Measurements from ENCODE around the gene NPAS2. TPM values are rescaled to one million over a fixed set of nuclear protein-coding genes. Genes with fewer than 3 reads are reported as not detected.

The NPAS2 gene
- total RNA-seq, 1 experiment from 2014 or later, result 0.16 TPM

- DNase-seq, result no peak
- H3K27me3 ChIP-seq, result no peaks in the 10 kb centered on the region
- H3K36me3 ChIP-seq, result no peaks in the 10 kb centered on the region
- H3K4me3 ChIP-seq, result no peak overlapping the region
- no peaks in the 10 kb centered on the region for H3K9me3 ChIP-seq
These were observed 150.1 kb downstream of the NPAS2 start for GRCh38 chr2:100969998-100970397.

DNA sequence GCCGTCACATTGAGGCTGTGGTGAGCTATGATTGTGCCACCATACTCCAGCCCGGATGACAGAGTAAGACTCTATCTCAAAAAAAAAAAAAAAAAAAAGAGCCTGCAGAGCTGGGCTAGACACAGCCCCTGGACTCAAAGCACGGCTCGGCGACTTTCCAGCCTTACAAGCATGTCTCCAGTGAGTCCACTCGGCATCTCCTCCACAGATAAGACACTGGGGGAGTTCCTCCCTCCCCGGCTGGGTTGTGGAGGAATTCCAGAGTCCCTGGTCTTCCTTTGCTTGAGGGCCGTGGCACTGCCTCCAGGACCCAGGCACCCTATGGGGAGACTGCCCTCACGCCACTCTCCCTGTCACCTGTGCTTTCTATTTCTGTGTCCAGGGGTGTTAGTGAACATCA is 151.3 kb downstream of the NPAS2 start:
- no peaks in the 10 kb centered on the region for H3K9me3 ChIP-seq
- H3K4me3 ChIP-seq, result no peak overlapping the region
- DNase-seq, result no peak
- no peaks in the 10 kb centered on the region for H3K36me3 ChIP-seq
- no peaks in the 10 kb centered on the region for H3K27me3 ChIP-seq

GRCh38 chr2:100972452-100972851 is 152.5 kb downstream of the NPAS2 start:
- H3K36me3 ChIP-seq, result no peaks in the 10 kb centered on the region
- no peaks in the 10 kb centered on the region for H3K9me3 ChIP-seq
- H3K27me3 ChIP-seq, result no peaks in the 10 kb centered on the region
- DNase-seq, result no peak
- no peak overlapping the region for H3K4me3 ChIP-seq

- no peaks in the 10 kb centered on the region for H3K36me3 ChIP-seq
- no peak for DNase-seq
- no peaks in the 10 kb centered on the region for H3K9me3 ChIP-seq
- no peak overlapping the region for H3K4me3 ChIP-seq
- H3K27me3 ChIP-seq, result no peaks in the 10 kb centered on the region
These were observed 155.0 kb downstream of the NPAS2 start for GRCh38 chr2:100974712-100975520.

DNA sequence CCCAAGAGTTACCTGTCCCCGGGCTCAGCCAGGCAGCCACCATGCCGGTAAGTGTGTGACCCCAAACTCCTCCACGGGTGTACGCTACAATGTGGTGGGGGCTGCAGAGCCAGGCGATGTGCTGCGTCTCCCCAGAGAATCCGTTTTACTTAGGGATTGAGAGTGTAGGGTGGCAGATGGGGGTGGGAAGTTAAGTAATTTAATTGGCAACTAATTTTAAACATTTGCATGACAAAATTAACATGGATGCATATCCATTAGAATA is 155.5 kb downstream of the NPAS2 start:
- H3K36me3 ChIP-seq, result no peaks in the 10 kb centered on the region
- no peak for DNase-seq
- H3K4me3 ChIP-seq, result no peak overlapping the region
- H3K27me3 ChIP-seq, result no peaks in the 10 kb centered on the region
- H3K9me3 ChIP-seq, result no peaks in the 10 kb centered on the region

GRCh38 chr2:100976061-100976460 is 156.1 kb downstream of the NPAS2 start:
- no peaks in the 10 kb centered on the region for H3K36me3 ChIP-seq
- H3K4me3 ChIP-seq, result no peak overlapping the region
- no peaks in the 10 kb centered on the region for H3K9me3 ChIP-seq
- H3K27me3 ChIP-seq, result no peaks in the 10 kb centered on the region
- no peak for DNase-seq

- DNase-seq, result peak; percentile 53
- Histone ChIP-seq H3K4me3 (no peak overlapping the region), H3K27me3 (no peaks in the 10 kb centered on the region), H3K9me3 (no peaks in the 10 kb centered on the region), H3K36me3 (no peaks in the 10 kb centered on the region)
These were observed 156.9 kb downstream of the NPAS2 start for GRCh38 chr2:100976645-100977391.

GRCh38 chr2:100977511-100977910 is 157.6 kb downstream of the NPAS2 start:
- no peak for DNase-seq
- Histone ChIP-seq H3K27me3 (no peaks in the 10 kb centered on the region), H3K36me3 (no peaks in the 10 kb centered on the region), H3K9me3 (no peaks in the 10 kb centered on the region), H3K4me3 (no peak overlapping the region)

GRCh38 chr2:100978582-100979191 is 158.7 kb downstream of the NPAS2 start:
- H3K4me3 ChIP-seq, result no peak overlapping the region

DNA sequence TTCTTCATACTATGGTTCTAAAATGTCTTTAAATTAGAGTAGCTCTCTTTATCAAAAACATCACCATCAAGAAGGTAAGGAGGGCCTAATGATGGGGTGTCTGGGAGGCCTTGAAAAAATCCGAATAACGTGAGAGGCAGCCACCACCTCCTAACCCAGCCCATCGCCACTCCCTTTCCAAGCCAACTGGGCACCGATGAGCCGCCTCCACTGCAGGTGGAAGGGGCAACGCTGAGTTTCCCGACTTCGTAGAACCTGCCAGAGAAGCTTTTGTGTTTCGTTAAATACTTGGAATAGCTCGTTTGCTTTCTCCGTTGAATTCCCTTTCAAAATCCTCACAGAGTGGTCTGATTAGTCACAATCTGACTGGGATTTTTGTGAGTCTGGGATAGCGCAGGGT is 160.1 kb downstream of the NPAS2 start:
- DNase-seq, result no peak
- Histone ChIP-seq H3K9me3 (no peaks in the 10 kb centered on the region), H3K36me3 (no peaks in the 10 kb centered on the region), H3K4me3 (no peak overlapping the region), H3K27me3 (no peaks in the 10 kb centered on the region)

More at GRCh38 chr2:100978582-100979191, 158.7 kb downstream of the NPAS2 start:
- H3K36me3 ChIP-seq, result no peaks in the 10 kb centered on the region
- no peaks in the 10 kb centered on the region for H3K27me3 ChIP-seq
- no peaks in the 10 kb centered on the region for H3K9me3 ChIP-seq
- DNase-seq, result peak; percentile 84

GRCh38 chr2:100981011-100981410 is 161.1 kb downstream of the NPAS2 start:
- H3K36me3 ChIP-seq, result no peaks in the 10 kb centered on the region
- H3K4me3 ChIP-seq, result no peak overlapping the region
- H3K9me3 ChIP-seq, result no peaks in the 10 kb centered on the region
- DNase-seq, result no peak
- no peaks in the 10 kb centered on the region for H3K27me3 ChIP-seq

DNA sequence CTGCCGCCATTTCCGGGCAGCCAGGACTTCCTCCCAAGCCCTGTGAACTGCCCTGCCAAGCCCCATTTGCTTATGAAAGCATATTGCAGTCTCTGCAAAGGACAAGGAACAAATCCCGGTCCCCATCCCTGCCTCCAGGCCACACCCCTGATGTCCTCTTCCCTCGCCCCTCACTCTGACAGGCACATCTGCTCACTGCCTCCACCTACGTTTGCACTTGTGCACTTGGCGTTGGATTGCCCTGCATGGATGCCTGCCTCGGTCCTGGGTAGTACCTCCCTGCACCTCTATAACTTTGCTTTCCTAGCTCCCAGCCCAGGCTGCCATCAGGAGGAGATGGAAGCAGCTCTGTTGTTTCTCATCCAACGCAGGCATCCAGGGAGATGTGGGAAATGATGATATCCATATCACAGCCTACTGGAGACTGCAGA is 162.5 kb downstream of the NPAS2 start:
- H3K36me3 ChIP-seq, result no peaks in the 10 kb centered on the region
- DNase-seq, result no peak
- no peaks in the 10 kb centered on the region for H3K9me3 ChIP-seq
- no peaks in the 10 kb centered on the region for H3K27me3 ChIP-seq
- H3K4me3 ChIP-seq, result no peak overlapping the region

- no peak for DNase-seq
- Histone ChIP-seq H3K4me3 (no peak overlapping the region), H3K9me3 (no peaks in the 10 kb centered on the region), H3K36me3 (no peaks in the 10 kb centered on the region), H3K27me3 (no peaks in the 10 kb centered on the region)
These were observed 163.3 kb downstream of the NPAS2 start for GRCh38 chr2:100983201-100983600.

DNA sequence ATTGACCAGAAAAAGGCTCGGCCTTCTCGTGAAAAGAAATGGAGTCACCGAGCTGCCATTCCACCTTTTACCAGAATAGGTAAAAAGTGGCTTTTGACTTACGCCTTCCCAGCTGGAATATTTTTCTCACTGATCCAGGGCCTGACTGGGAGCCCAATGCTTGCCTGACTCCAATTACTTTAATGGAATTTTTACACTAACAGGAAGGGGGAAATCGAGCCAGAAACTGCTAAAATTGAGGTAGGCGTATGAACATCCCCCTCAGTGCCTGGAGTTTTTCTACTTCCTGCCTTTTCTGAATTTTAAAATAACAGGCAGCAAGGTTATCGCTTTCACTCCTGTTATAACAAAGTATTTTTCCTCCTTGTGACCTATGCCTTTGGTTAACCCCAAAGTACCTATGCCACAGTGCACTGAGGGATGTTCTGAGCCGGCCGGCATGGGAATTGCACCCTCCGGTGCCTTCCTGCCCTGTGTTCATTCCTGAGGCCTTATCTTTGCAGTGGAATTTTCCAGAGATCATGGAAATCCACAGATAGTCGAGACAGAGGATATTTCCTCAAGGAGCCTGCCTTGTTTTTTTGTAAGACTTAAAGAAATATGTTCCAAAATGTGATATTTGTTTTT is 163.9 kb downstream of the NPAS2 start:
- Histone ChIP-seq H3K36me3 (no peaks in the 10 kb centered on the region), H3K27me3 (no peaks in the 10 kb centered on the region), H3K9me3 (no peaks in the 10 kb centered on the region), H3K4me3 (no peak overlapping the region)
- DNase-seq, result no peak

GRCh38 chr2:100984892-100985307 is 165.0 kb downstream of the NPAS2 start:
- H3K36me3 ChIP-seq, result no peaks in the 10 kb centered on the region
- no peaks in the 10 kb centered on the region for H3K9me3 ChIP-seq
- no peaks in the 10 kb centered on the region for H3K27me3 ChIP-seq
- DNase-seq, result peak; percentile 53
- H3K4me3 ChIP-seq, result no peak overlapping the region

GRCh38 chr2:100986157-100986556 is 166.2 kb downstream of the NPAS2 start:
- DNase-seq, result no peak
- Histone ChIP-seq H3K36me3 (no peaks in the 10 kb centered on the region), H3K9me3 (no peaks in the 10 kb centered on the region), H3K27me3 (no peaks in the 10 kb centered on the region), H3K4me3 (no peak overlapping the region)

DNA sequence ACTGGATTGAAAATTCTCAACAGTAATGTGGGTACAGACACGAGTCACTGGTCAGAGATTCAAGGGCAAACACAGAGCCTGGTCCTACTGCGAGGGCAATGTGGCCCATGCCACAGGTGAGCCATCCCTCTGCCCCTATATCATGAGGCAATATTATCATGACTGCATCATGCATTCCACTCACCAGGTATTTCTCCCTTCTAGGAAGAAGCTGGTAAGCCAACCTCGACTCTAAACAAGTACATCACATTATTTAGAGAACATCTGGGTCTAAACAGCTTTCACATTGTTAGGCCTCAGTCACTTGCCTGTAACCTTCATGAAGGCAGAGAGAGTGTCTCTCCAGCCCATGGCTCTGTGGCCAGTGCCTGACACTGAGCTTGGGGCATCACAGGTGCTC is 167.6 kb downstream of the NPAS2 start:
- H3K4me3 ChIP-seq, result no peak overlapping the region
- no peaks in the 10 kb centered on the region for H3K36me3 ChIP-seq
- H3K27me3 ChIP-seq, result no peaks in the 10 kb centered on the region
- no peaks in the 10 kb centered on the region for H3K9me3 ChIP-seq
- DNase-seq, result no peak
